Neural cell (in vitro differentiated cells): ENCODE measurements around the gene NCKAP5. TPM values are rescaled to one million over a fixed set of nuclear protein-coding genes. Genes with fewer than 3 reads are reported as not detected.

Experiments used
- H2AFZ ChIP-seq: fragments of 200-600, 300-800 bp; sonication (generic), shearing (Covaris generic); 2 replicates; pipeline ENCODE4 v1.6.0; 2014; ENCODE audit warnings: low read depth, mild to moderate bottlenecking, antibody characterized with exemption, low read length, moderate library complexity
- H3F3A ChIP-seq: fragments of 200-600 bp; shearing (Covaris generic); 2 replicates; pipeline ENCODE4 v1.6.1; 2016; ENCODE audit warnings: mild to moderate bottlenecking, moderate library complexity, mixed read lengths, antibody characterized with exemption, low read length; ENCODE audit not compliant: insufficient read depth, poor library complexity, severe bottlenecking
- H3K27ac ChIP-seq: fragments of 200-600, 300-800 bp; sonication (generic), shearing (Covaris generic); 2 replicates; pipeline ENCODE4 v1.5.1; 2014; ENCODE audit warnings: mild to moderate bottlenecking, low read length, moderate library complexity
- H3K27me3 ChIP-seq: fragments of 300-800, 200-600 bp; sonication (generic), shearing (Covaris generic); 2 replicates; pipeline ENCODE4 v1.6.0; 2014; ENCODE audit warnings: mild to moderate bottlenecking, low read depth, low read length, moderate library complexity; ENCODE audit not compliant: insufficient read depth
- H3K36me3 ChIP-seq: fragments of 300-800, 200-600 bp; sonication (generic), shearing (Covaris generic); 2 replicates; pipeline ENCODE4 v1.5.1; 2014; ENCODE audit warnings: mild to moderate bottlenecking, antibody characterized with exemption, low read length, moderate library complexity; ENCODE audit not compliant: insufficient read depth
- H3K4me2 ChIP-seq: fragments of 300-800, 200-600 bp; sonication (generic), shearing (Covaris generic); 2 replicates; pipeline ENCODE4 v1.6.0; 2014; ENCODE audit warnings: mild to moderate bottlenecking, low read length
- H3K4me3 ChIP-seq: fragments of 300-800, 200-600 bp; sonication (generic), shearing (Covaris generic); 2 replicates; pipeline ENCODE4 v1.5.1; 2014; ENCODE audit warnings: mild to moderate bottlenecking, low read length, moderate library complexity
- H3K79me2 ChIP-seq: fragments of 200-600 bp; shearing (Covaris generic); replicated peaks from 2 replicates; pipeline ENCODE4 v1.6.0; 2014; ENCODE audit warnings: mild to moderate bottlenecking, low read length, moderate library complexity; ENCODE audit not compliant: insufficient read depth
- H3K9ac ChIP-seq: fragments of 300-800, 200-600 bp; sonication (generic), shearing (Covaris generic); 2 replicates; pipeline ENCODE4 v1.6.1; 2016; ENCODE audit warnings: mild to moderate bottlenecking, low read length, mixed read lengths
- H3K9me2 ChIP-seq: fragments of 200-600 bp; shearing (Covaris generic); 2 replicates; pipeline ENCODE4 v1.6.1; 2016; ENCODE audit warnings: mild to moderate bottlenecking, low read length, mixed read lengths; ENCODE audit not compliant: insufficient read depth
- H3K9me3 ChIP-seq: fragments of 200-600, 300-800 bp; sonication (generic), shearing (Covaris generic); 2 replicates; pipeline ENCODE4 v1.6.1; 2016; ENCODE audit warnings: mild to moderate bottlenecking, mixed run types, low read length, moderate library complexity, mixed read lengths
- H4K20me1 ChIP-seq: fragments of 200-600 bp; shearing (Covaris generic); 2 replicates; pipeline ENCODE4 v1.6.1; 2016; ENCODE audit warnings: mild to moderate bottlenecking, mixed run types; ENCODE audit not compliant: insufficient read depth
- CTCF ChIP-seq: fragments of 450-650 bp; IDR thresholded peaks from 2 replicates; pipeline ENCODE4 v1.5.1; 2014; ENCODE audit warnings: antibody characterized with exemption, mild to moderate bottlenecking, moderate library complexity; ENCODE audit not compliant: poor library complexity, severe bottlenecking
- EP300 ChIP-seq: fragments of 450-650 bp; conservative IDR thresholded peaks from 2 replicates; pipeline ENCODE4 v1.6.1; 2014; ENCODE audit warnings: antibody characterized with exemption, mild to moderate bottlenecking, moderate library complexity; ENCODE audit not compliant: poor library complexity, severe bottlenecking
- EZH2 ChIP-seq: fragments of 200-600, 300-800 bp; shearing (Covaris generic), sonication (generic); IDR thresholded peaks from 2 replicates; pipeline ENCODE4 v1.6.1; 2014; ENCODE audit warnings: antibody characterized with exemption, low read length, borderline replicate concordance, mild to moderate bottlenecking; ENCODE audit not compliant: insufficient read depth, poor library complexity, severe bottlenecking
- MXI1 ChIP-seq: fragments of 450-650 bp; conservative IDR thresholded peaks from 2 replicates; pipeline ENCODE4 v1.6.1; 2014; ENCODE audit warnings: antibody characterized with exemption, mild to moderate bottlenecking; ENCODE audit not compliant: poor library complexity, severe bottlenecking
- POLR2AphosphoS5 ChIP-seq: IDR thresholded peaks from 2 replicates; pipeline ENCODE4 v1.6.1; 2012
- RAD21 ChIP-seq: fragments of 450-650 bp; conservative IDR thresholded peaks from 2 replicates; pipeline ENCODE4 v1.6.1; 2014; ENCODE audit warnings: antibody characterized with exemption, mild to moderate bottlenecking, moderate library complexity
- REST ChIP-seq: IDR thresholded peaks from 2 replicates; pipeline ENCODE4 v1.6.1; 2012; ENCODE audit warnings: borderline replicate concordance
- SMC3 ChIP-seq: fragments of 450-650 bp; conservative IDR thresholded peaks from 2 replicates; pipeline ENCODE4 v1.6.1; 2014; ENCODE audit warnings: antibody characterized with exemption, mild to moderate bottlenecking, moderate library complexity; ENCODE audit not compliant: poor library complexity
- TAF1 ChIP-seq: IDR thresholded peaks from 2 replicates; pipeline ENCODE4 v1.6.1; 2012; ENCODE audit warnings: low read depth
- polyA plus RNA-seq: library from polyadenylated mRNA; depleted of rRNA; stranded (reverse); fragments of >200 nt; gene quantifications from 2 replicates; pipeline ENCODE4 v1.2.3, GENCODE V29; 2014

The NCKAP5 gene
- polyA plus RNA-seq, 1 donor from 2014 or later: 2.4 TPM

GRCh38 chr2:133438848-133439564 is 129.3 kb downstream of the NCKAP5 start:
- no peak for TF ChIP-seq CTCF
- no peak for TF ChIP-seq EZH2
- H3K27ac ChIP-seq: no peak overlapping the region
- H3K4me2 ChIP-seq: no peak overlapping the region
- no peak overlapping the region for H3K4me3 ChIP-seq
- no peak overlapping the region for H3K9ac ChIP-seq
- no peaks in the 10 kb centered on the region for H3K27me3 ChIP-seq
- no peaks in the 10 kb centered on the region for H3K36me3 ChIP-seq
- no peaks in the 10 kb centered on the region for H3K9me3 ChIP-seq
- H4K20me1 ChIP-seq: no peaks in the 10 kb centered on the region
- no peak overlapping the region for H2AFZ ChIP-seq
- no peaks in the 10 kb centered on the region for H3K9me2 ChIP-seq
- no peaks in the 10 kb centered on the region for H3K79me2 ChIP-seq
- no peaks in the 10 kb centered on the region for H3F3A ChIP-seq

GRCh38 chr2:133438026-133438425 is 130.2 kb downstream of the NCKAP5 start:
- H4K20me1 ChIP-seq: no peaks in the 10 kb centered on the region
- no peak for TF ChIP-seq POLR2AphosphoS5
- TF ChIP-seq EZH2: no peak
- no peak for TF ChIP-seq SMC3
- TF ChIP-seq RAD21: no peak
- no peak for TF ChIP-seq TAF1
- TF ChIP-seq REST: no peak
- no peak for TF ChIP-seq MXI1
- TF ChIP-seq EP300: no peak
- no peaks in the 10 kb centered on the region for H3K9me2 ChIP-seq
- no peak overlapping the region for H3K9ac ChIP-seq
- H3K27ac ChIP-seq: no peak overlapping the region
- H3F3A ChIP-seq: no peaks in the 10 kb centered on the region
- no peaks in the 10 kb centered on the region for H3K27me3 ChIP-seq
- H3K79me2 ChIP-seq: no peaks in the 10 kb centered on the region
- H3K36me3 ChIP-seq: no peaks in the 10 kb centered on the region
- no peak overlapping the region for H3K4me3 ChIP-seq
- no peak overlapping the region for H2AFZ ChIP-seq
- H3K9me3 ChIP-seq: no peaks in the 10 kb centered on the region
- H3K4me2 ChIP-seq: no peak overlapping the region
